Measurements from ENCODE around the gene TMEM25.
A peak's percentile ranks its signal among the peaks of the same experiment; 100 is the strongest.

Gene TMEM25

DNA sequence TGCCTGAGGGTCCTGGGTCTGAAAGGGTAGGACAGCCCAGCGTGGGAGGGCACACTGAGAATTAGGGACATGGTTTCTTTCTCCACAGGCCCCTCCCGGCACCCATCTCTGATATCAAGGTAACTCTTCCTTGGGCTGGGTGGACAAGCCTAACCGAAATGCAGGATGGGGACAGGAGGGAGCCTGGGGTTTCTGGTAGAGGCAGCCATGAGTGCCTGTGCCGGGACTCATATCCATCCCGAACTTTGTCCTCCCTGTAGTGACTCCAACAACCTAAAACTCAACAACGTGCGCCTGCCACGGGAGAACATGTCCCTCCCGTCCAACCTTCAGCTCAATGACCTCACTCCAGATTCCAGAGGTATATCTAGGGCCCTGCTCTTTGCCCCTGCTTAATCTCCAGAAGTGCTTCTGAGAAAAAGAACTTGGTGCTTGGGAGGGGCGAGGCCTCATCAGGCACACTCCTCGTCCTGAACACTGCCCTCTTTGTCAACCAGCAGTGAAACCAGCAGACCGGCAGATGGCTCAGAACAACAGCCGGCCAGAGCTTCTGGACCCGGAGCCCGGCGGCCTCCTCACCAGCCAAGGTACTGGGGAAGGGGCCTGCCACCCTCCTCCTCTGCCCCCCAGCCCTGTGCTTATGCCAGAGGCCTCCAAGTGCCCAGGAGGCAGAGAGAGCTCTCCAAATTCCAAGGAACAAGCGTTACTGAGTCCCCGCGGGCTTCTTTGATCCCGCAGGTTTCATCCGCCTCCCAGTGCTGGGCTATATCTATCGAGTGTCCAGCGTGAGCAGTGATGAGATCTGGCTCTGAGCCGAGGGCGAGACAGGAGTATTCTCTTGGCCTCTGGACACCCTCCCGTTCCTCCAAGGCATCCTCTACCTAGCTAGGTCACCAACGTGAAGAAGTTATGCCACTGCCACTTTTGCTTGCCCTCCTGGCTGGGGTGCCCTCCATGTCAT lies 3.1 kb downstream of the TMEM25 start:
- Histone ChIP-seq H2AFZ (ENCODE audit: low read length) (no peak overlapping the region), H4K8ac (ENCODE audit: low read depth, low read length) (no peak overlapping the region), H3K27me3 (ENCODE audit: control insufficient read depth in 3 of 3, insufficient read depth in 3 of 3, low read depth in 1 of 3, low read length in 3 of 3) (no peaks in the 10 kb centered on the region), H2BK12ac (ENCODE audit: low read length) (no peak overlapping the region), H3K18ac (ENCODE audit: low read length) (no peak overlapping the region), H2BK5ac (ENCODE audit: low read length) (no peak overlapping the region), H3K23ac (ENCODE audit: low read depth, low read length, poor library complexity) (no peak overlapping the region), H3K36me3 (replicated peaks in 1 of 2; ENCODE audit: control insufficient read depth in 2 of 2, insufficient read depth in 2 of 2, low read length in 2 of 2) (peaks cover 9 to 13% of the 10 kb centered on the region in 2 donors), H2BK120ac (ENCODE audit: low read depth, low read length) (no peak overlapping the region), H3K79me1 (ENCODE audit: low read depth, low read length) (peaks cover 4% of the 10 kb centered on the region), H3K27ac (replicated peaks; ENCODE audit: low read length) (no peak overlapping the region), H3K9me3 (replicated peaks in 1 of 2; ENCODE audit: control insufficient read depth in 2 of 2, insufficient read depth in 1 of 2, low read depth in 1 of 2, low read length in 2 of 2) (no peaks in the 10 kb centered on the region), H2AK5ac (ENCODE audit: low read depth, low read length) (no peak overlapping the region), H2BK15ac (ENCODE audit: low read length) (no peak overlapping the region), H4K91ac (ENCODE audit: low read depth, low read length, poor library complexity) (no peak overlapping the region), H3K4me3 (ENCODE audit: low read length in 2 of 2) (peak overlapping the region in 1 of 2 donors; percentile 5), H3K4me1 (ENCODE audit: control insufficient read depth in 2 of 2, insufficient read depth in 1 of 2, low read depth in 1 of 2, low read length in 2 of 2) (peaks cover 10 to 16% of the 10 kb centered on the region in 2 donors), H3K14ac (ENCODE audit: low read length) (no peak overlapping the region), H3K4me2 (ENCODE audit: insufficient read depth, low read length, poor library complexity, severe bottlenecking) (no peak overlapping the region), H3K9ac (ENCODE audit: low read depth, low read length, poor library complexity) (no peak overlapping the region), H3K4ac (ENCODE audit: low read length) (no peak overlapping the region)
- WGBS, 2 donors (ENCODE audit: extremely low coverage in 2 of 2, insufficient read length in 2 of 2, insufficient replicate concordance in 1 of 2) = no CpG with 5 or more reads among the region's 27 CpGs
- DNase-seq (ENCODE audit: low spot score) = no peak

DNA sequence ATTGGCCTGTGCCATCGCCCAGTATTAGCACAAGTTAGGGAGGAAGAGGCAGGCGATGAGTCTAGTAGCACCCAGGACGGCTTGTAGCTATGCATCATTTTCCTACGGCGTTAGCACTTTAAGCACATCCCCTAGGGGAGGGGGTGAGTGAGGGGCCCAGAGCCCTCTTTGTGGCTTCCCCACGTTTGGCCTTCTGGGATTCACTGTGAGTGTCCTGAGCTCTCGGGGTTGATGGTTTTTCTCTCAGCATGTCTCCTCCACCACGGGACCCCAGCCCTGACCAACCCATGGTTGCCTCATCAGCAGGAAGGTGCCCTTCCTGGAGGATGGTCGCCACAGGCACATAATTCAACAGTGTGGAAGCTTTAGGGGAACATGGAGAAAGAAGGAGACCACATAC lies 4.3 kb downstream of the TMEM25 start:
- H3K36me3 ChIP-seq (replicated peaks in 1 of 2; ENCODE audit: control insufficient read depth in 2 of 2, insufficient read depth in 2 of 2, low read length in 2 of 2) = peaks cover 9 to 13% of the 10 kb centered on the region in 2 donors
- no peaks in the 10 kb centered on the region for H3K27me3 ChIP-seq (ENCODE audit: control insufficient read depth in 3 of 3, insufficient read depth in 3 of 3, low read depth in 1 of 3, low read length in 3 of 3)
- H3K4me1 ChIP-seq (ENCODE audit: control insufficient read depth in 2 of 2, insufficient read depth in 1 of 2, low read depth in 1 of 2, low read length in 2 of 2) = peaks cover 1 to 8% of the 10 kb centered on the region in 2 donors
- no peak overlapping the region for H2BK5ac ChIP-seq (ENCODE audit: low read length)
- H4K8ac ChIP-seq (ENCODE audit: low read depth, low read length) = no peak overlapping the region
- H3K14ac ChIP-seq (ENCODE audit: low read length) = no peak overlapping the region
- WGBS, 2 donors (ENCODE audit: extremely low coverage in 2 of 2, insufficient read length in 2 of 2, insufficient replicate concordance in 1 of 2) = no CpG with 5 or more reads among the region's 9 CpGs
- H3K9me3 ChIP-seq (replicated peaks in 1 of 2; ENCODE audit: control insufficient read depth in 2 of 2, insufficient read depth in 1 of 2, low read depth in 1 of 2, low read length in 2 of 2) = no peaks in the 10 kb centered on the region
- no peak overlapping the region for H3K4me2 ChIP-seq (ENCODE audit: insufficient read depth, low read length, poor library complexity, severe bottlenecking)
- no peak overlapping the region for H4K91ac ChIP-seq (ENCODE audit: low read depth, low read length, poor library complexity)
- H2BK120ac ChIP-seq (ENCODE audit: low read depth, low read length) = no peak overlapping the region
- no peak overlapping the region for H2AFZ ChIP-seq (ENCODE audit: low read length)
- peaks cover 4% of the 10 kb centered on the region for H3K79me1 ChIP-seq (ENCODE audit: low read depth, low read length)
- DNase-seq (ENCODE audit: low spot score) = no peak
- no peak overlapping the region for H3K4me3 ChIP-seq (ENCODE audit: low read length in 2 of 2)
- H2BK12ac ChIP-seq (ENCODE audit: low read length) = no peak overlapping the region
- H3K27ac ChIP-seq (replicated peaks; ENCODE audit: low read length) = no peak overlapping the region
- H3K18ac ChIP-seq (ENCODE audit: low read length) = no peak overlapping the region
- H3K9ac ChIP-seq (ENCODE audit: low read depth, low read length, poor library complexity) = no peak overlapping the region
- H3K4ac ChIP-seq (ENCODE audit: low read length) = no peak overlapping the region
- H3K23ac ChIP-seq (ENCODE audit: low read depth, low read length, poor library complexity) = no peak overlapping the region
- no peak overlapping the region for H2BK15ac ChIP-seq (ENCODE audit: low read length)
- H2AK5ac ChIP-seq (ENCODE audit: low read depth, low read length) = no peak overlapping the region

DNA sequence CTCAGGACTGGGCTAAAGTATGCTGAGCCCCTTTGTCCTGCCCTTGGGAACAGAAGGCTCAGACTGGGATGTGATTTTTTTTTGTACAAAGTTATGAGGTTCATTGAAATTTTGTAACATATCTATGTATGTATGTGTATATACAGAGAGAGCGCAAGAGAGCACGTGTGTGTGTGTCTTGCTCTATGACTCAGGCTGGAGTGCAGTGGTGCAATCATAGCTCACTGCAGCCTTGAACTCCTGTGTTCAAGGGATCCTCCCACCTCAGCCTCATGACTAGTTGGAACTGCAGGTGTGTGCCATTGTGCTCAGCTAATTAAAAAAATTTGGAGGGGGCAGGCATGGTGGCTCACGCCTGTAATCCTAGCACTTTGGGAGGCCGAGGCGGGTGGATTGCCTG lies 5.7 kb downstream of the TMEM25 start:
- Histone ChIP-seq H2AK5ac (ENCODE audit: low read depth, low read length) (no peak overlapping the region), H3K27me3 (ENCODE audit: control insufficient read depth in 3 of 3, insufficient read depth in 3 of 3, low read depth in 1 of 3, low read length in 3 of 3) (no peaks in the 10 kb centered on the region), H3K18ac (ENCODE audit: low read length) (no peak overlapping the region), H3K4ac (ENCODE audit: low read length) (no peak overlapping the region), H4K91ac (ENCODE audit: low read depth, low read length, poor library complexity) (no peak overlapping the region), H3K9me3 (replicated peaks in 1 of 2; ENCODE audit: control insufficient read depth in 2 of 2, insufficient read depth in 1 of 2, low read depth in 1 of 2, low read length in 2 of 2) (no peaks in the 10 kb centered on the region), H4K8ac (ENCODE audit: low read depth, low read length) (no peak overlapping the region), H3K4me3 (ENCODE audit: low read length in 2 of 2) (no peak overlapping the region), H3K79me1 (ENCODE audit: low read depth, low read length) (peaks cover 4% of the 10 kb centered on the region), H2BK12ac (ENCODE audit: low read length) (no peak overlapping the region), H3K9ac (ENCODE audit: low read depth, low read length, poor library complexity) (no peak overlapping the region), H2AFZ (ENCODE audit: low read length) (no peak overlapping the region), H3K36me3 (replicated peaks in 1 of 2; ENCODE audit: control insufficient read depth in 2 of 2, insufficient read depth in 2 of 2, low read length in 2 of 2) (peaks cover 13 to 17% of the 10 kb centered on the region in 2 donors), H2BK5ac (ENCODE audit: low read length) (no peak overlapping the region), H2BK120ac (ENCODE audit: low read depth, low read length) (no peak overlapping the region), H3K4me1 (ENCODE audit: control insufficient read depth in 2 of 2, insufficient read depth in 1 of 2, low read depth in 1 of 2, low read length in 2 of 2) (peaks cover 0 to 4% of the 10 kb centered on the region in 2 donors), H3K27ac (replicated peaks; ENCODE audit: low read length) (no peak overlapping the region), H3K14ac (ENCODE audit: low read length) (no peak overlapping the region), H2BK15ac (ENCODE audit: low read length) (no peak overlapping the region), H3K4me2 (ENCODE audit: insufficient read depth, low read length, poor library complexity, severe bottlenecking) (no peak overlapping the region), H3K23ac (ENCODE audit: low read depth, low read length, poor library complexity) (no peak overlapping the region)
- DNase-seq (ENCODE audit: low spot score) = no peak
- WGBS, 2 donors (ENCODE audit: extremely low coverage in 2 of 2, insufficient read length in 2 of 2, insufficient replicate concordance in 1 of 2) = no CpG with 5 or more reads among the region's 5 CpGs

DNA sequence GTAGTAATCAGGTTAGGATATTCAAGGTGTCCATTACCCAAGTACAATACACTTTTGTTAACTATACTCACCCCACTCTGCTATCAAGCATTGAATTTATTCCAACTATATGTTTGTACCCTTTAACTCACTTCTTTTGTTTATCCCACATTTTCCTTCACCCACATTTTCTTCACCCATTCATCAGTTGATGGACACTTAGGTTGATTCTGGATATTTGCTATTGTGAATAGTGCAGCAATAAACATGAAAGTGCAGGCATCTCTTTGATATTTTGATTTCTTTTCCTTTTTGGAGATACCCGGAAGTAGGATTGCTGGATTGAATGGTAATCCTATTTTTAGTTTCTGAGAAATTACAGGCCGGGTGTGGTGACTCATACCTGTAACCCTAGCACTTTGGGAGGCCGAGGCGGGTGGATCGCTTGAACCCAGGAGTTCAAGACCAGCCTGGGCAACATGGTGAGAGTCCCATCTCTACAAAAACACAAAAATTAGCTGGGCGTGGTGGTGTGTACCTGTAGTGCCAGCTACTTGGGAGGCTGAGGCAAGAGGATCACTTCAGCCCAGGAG lies 6.5 kb downstream of the TMEM25 start:
- no peak overlapping the region for H3K18ac ChIP-seq (ENCODE audit: low read length)
- H3K4me3 ChIP-seq (ENCODE audit: low read length in 2 of 2) = no peak overlapping the region
- no peaks in the 10 kb centered on the region for H3K9me3 ChIP-seq (replicated peaks in 1 of 2; ENCODE audit: control insufficient read depth in 2 of 2, insufficient read depth in 1 of 2, low read depth in 1 of 2, low read length in 2 of 2)
- H2AFZ ChIP-seq (ENCODE audit: low read length) = no peak overlapping the region
- no peak overlapping the region for H3K27ac ChIP-seq (replicated peaks; ENCODE audit: low read length)
- peaks cover 13 to 24% of the 10 kb centered on the region in 2 donors for H3K36me3 ChIP-seq (replicated peaks in 1 of 2; ENCODE audit: control insufficient read depth in 2 of 2, insufficient read depth in 2 of 2, low read length in 2 of 2)
- H3K4me2 ChIP-seq (ENCODE audit: insufficient read depth, low read length, poor library complexity, severe bottlenecking) = no peak overlapping the region
- H2BK12ac ChIP-seq (ENCODE audit: low read length) = no peak overlapping the region
- no peak overlapping the region for H3K14ac ChIP-seq (ENCODE audit: low read length)
- H2BK5ac ChIP-seq (ENCODE audit: low read length) = no peak overlapping the region
- H3K9ac ChIP-seq (ENCODE audit: low read depth, low read length, poor library complexity) = no peak overlapping the region
- no peaks in the 10 kb centered on the region for H3K27me3 ChIP-seq (ENCODE audit: control insufficient read depth in 3 of 3, insufficient read depth in 3 of 3, low read depth in 1 of 3, low read length in 3 of 3)
- H2BK15ac ChIP-seq (ENCODE audit: low read length) = no peak overlapping the region
- no peak overlapping the region for H3K23ac ChIP-seq (ENCODE audit: low read depth, low read length, poor library complexity)
- H3K4ac ChIP-seq (ENCODE audit: low read length) = no peak overlapping the region
- H2BK120ac ChIP-seq (ENCODE audit: low read depth, low read length) = no peak overlapping the region
- no peak overlapping the region for H4K8ac ChIP-seq (ENCODE audit: low read depth, low read length)
- no CpG with 5 or more reads among the region's 6 CpGs for WGBS, 2 donors (ENCODE audit: extremely low coverage in 2 of 2, insufficient read length in 2 of 2, insufficient replicate concordance in 1 of 2)
- H3K79me1 ChIP-seq (ENCODE audit: low read depth, low read length) = no peaks in the 10 kb centered on the region
- no peak overlapping the region for H4K91ac ChIP-seq (ENCODE audit: low read depth, low read length, poor library complexity)
- no peaks in the 10 kb centered on the region for H3K4me1 ChIP-seq (ENCODE audit: control insufficient read depth in 2 of 2, insufficient read depth in 1 of 2, low read depth in 1 of 2, low read length in 2 of 2)
- no peak overlapping the region for H2AK5ac ChIP-seq (ENCODE audit: low read depth, low read length)
- no peak for DNase-seq (ENCODE audit: low spot score)
